Osteocyte (in vitro differentiated cells): ENCODE results near the gene ALCAM. TPM values are rescaled to one million over a fixed set of nuclear protein-coding genes. Genes with fewer than 3 reads are reported as not detected.
A peak's percentile ranks its signal among the peaks of the same experiment; 100 is the strongest.
"Not testable (repeated sequence)": the region's sequence is repeated elsewhere in the genome, so short reads cannot be mapped to it uniquely, and the experiment has no call there.

Experiments used
- DNase-seq: peaks from one replicate; pipeline ENCODE4 v3.0.0; 2021; ENCODE audit warnings: mixed read lengths; ENCODE audit not compliant: unreplicated experiment; ENCODE audit errors: extremely low spot score
- H3K27ac Mint-ChIP-seq: one replicate; pipeline ENCODE4 v1.8.0; 2021; ENCODE audit warnings: mild to moderate bottlenecking, mixed read lengths; ENCODE audit not compliant: unreplicated experiment
- H3K27me3 Mint-ChIP-seq: one replicate; pipeline ENCODE4 v1.8.0; 2021; ENCODE audit warnings: mixed read lengths; ENCODE audit not compliant: unreplicated experiment
- H3K36me3 Mint-ChIP-seq: one replicate; pipeline ENCODE4 v1.8.0; 2021; ENCODE audit warnings: mixed read lengths; ENCODE audit not compliant: unreplicated experiment
- H3K4me1 Mint-ChIP-seq: one replicate; pipeline ENCODE4 v1.8.0; 2021; ENCODE audit warnings: mixed read lengths; ENCODE audit not compliant: unreplicated experiment
- H3K4me3 Mint-ChIP-seq: one replicate; pipeline ENCODE4 v1.8.0; 2021; ENCODE audit warnings: mild to moderate bottlenecking, moderate library complexity, mixed read lengths; ENCODE audit not compliant: unreplicated experiment
- H3K9me3 Mint-ChIP-seq: one replicate; pipeline ENCODE4 v1.8.0; 2021; ENCODE audit warnings: mixed read lengths; ENCODE audit not compliant: unreplicated experiment
- total RNA-seq: library from RNA; stranded (reverse); gene quantifications from 2 replicates; pipeline ENCODE4 v1.2.1, GENCODE V29; 2021
- TF ChIP-seq, protein P1 (sequence below): fragments of 200-600 bp; sonication (generic); IDR thresholded peaks from 2 replicates; pipeline ENCODE4 v1.5.0; 2021; ENCODE audit warnings: antibody characterized with exemption, mild to moderate bottlenecking, moderate library complexity

The ALCAM gene
- total RNA-seq, 1 donor from 2014 or later, result 242 TPM

DNA sequence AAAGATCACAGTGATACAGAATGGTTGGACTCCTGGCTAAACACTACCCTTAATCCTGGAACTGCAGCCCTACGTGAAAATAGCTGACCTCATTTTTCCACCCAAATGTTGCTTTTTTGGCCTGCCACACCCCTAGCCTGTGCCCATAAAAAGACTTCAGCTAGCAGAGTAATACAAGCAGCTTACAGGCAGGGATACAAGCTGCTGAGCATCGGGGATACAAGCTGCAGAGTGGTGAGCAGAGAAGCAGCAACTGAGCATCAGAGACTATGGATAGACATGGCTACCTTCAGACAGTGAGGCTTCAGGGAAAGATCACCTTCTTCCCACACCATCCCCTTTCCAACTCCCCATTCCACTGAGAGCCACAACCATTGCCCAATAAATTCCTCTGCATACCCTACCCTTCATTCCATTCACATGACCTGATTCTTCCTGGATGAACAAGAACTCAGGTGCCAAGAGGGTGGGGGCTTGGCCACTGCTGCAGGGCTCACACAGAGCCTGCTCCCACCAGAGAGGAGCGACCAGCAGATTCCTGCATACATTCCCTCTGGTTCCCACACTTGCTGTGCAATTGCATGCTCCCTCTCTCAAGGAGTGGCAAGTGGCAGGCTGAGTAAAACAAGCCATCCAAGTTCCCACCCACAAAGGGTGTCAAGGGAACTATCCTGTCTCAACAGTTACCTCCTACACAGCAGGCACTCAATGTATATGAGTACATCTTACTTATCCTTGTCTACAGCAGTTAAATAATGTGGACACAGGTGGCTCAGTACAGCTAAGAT is 217.5 kb downstream of the ALCAM start:
- no peaks in the 10 kb centered on the region for H3K36me3 Mint-ChIP-seq
- H3K4me1 Mint-ChIP-seq, result peaks cover 6% of the 10 kb centered on the region
- no peak overlapping the region for H3K4me3 Mint-ChIP-seq
- H3K27me3 Mint-ChIP-seq, result no peaks in the 10 kb centered on the region
- DNase-seq, result no peak
- H3K9me3 Mint-ChIP-seq, result peaks cover 9% of the 10 kb centered on the region
- TF ChIP-seq, protein P1, sequence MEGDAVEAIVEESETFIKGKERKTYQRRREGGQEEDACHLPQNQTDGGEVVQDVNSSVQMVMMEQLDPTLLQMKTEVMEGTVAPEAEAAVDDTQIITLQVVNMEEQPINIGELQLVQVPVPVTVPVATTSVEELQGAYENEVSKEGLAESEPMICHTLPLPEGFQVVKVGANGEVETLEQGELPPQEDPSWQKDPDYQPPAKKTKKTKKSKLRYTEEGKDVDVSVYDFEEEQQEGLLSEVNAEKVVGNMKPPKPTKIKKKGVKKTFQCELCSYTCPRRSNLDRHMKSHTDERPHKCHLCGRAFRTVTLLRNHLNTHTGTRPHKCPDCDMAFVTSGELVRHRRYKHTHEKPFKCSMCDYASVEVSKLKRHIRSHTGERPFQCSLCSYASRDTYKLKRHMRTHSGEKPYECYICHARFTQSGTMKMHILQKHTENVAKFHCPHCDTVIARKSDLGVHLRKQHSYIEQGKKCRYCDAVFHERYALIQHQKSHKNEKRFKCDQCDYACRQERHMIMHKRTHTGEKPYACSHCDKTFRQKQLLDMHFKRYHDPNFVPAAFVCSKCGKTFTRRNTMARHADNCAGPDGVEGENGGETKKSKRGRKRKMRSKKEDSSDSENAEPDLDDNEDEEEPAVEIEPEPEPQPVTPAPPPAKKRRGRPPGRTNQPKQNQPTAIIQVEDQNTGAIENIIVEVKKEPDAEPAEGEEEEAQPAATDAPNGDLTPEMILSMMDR, result no peak
- no peak overlapping the region for H3K27ac Mint-ChIP-seq

DNA sequence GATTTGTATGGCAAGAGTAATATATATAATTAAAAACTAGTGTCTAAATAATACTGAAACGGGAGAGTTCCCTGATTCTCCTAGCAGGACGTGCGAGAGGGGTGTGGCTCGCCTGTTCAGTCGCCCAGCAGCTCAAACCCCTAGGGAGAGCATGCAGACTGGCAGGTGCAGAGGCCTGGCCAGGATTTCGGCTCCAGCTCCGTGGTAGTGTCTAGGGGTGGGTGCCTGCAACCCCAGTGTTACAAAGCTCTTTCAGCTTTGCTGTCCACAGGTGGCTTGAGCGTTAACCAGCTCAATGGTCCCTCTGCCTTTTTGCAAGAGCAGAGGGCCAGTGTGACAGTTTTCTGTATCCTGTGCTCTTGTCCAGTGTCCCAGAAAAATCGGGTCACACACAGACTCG is 226.6 kb downstream of the ALCAM start:
- H3K36me3 Mint-ChIP-seq, result peaks cover 2% of the 10 kb centered on the region
- H3K9me3 Mint-ChIP-seq, result peaks cover 8% of the 10 kb centered on the region
- H3K27ac Mint-ChIP-seq, result no peak overlapping the region
- H3K4me3 Mint-ChIP-seq, result no peak overlapping the region
- no peak for DNase-seq
- TF ChIP-seq, protein P1, result no peak
- no peaks in the 10 kb centered on the region for H3K27me3 Mint-ChIP-seq
- peaks cover 15% of the 10 kb centered on the region for H3K4me1 Mint-ChIP-seq

DNA sequence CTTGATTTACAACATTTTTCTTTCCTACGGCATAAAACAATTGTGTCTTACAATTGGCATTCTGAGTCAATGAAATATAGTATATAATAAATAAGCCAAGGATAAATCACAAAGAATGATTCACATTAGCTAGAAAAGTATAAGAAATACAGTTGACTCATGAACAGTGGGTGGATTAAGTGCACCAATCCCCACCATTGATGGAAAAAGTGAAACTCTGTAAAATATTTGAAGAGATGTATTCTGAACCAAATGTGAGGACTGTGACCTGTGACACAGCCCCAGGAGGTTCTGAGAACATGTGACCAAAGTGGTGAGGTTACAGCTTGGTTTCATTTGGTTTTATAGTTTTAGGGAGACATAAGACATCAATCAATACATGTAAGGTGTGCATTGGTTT is 227.5 kb downstream of the ALCAM start:
- TF ChIP-seq, protein P1, result no peak
- no peak overlapping the region for H3K27ac Mint-ChIP-seq

DNA sequence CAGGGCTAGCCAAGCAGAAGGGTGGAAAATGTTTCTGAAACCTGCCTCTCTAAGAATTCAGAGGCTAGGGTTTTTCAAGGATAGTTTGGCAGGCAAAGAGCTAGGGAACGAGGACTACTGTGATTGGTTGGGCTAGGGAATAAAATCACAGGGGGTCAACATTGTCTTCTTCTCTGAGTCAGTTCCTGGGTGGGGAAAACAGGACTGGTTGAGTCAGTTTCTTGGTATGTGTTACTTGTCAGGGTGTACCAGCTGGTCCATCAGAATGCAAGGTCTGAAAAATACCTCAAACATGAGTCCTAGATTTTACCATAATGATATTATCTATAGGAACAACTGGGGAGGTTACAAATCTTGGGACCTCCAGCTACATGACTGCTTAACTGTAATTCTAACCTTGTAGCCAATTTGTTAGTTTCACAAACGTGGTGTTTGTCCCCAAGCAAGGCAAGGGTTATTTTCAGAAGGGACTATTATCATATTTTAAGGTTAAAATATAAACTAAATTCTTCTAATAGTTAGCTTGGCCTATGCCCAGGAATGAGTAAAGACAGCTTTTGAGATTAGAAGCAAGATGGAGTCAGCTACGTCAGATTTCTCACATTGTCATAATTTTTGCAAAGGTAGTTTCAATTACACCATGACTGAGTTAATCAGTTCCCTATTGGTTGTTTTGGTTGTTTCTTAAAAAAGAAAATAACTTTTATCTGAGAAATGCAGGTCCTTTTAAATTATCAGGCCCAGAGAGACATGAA is 231.5 kb downstream of the ALCAM start:
- H3K27me3 Mint-ChIP-seq, result no peaks in the 10 kb centered on the region
- H3K27ac Mint-ChIP-seq, result peak overlapping the region; percentile 16
- H3K4me1 Mint-ChIP-seq, result peaks cover 26% of the 10 kb centered on the region
- H3K9me3 Mint-ChIP-seq, result peaks cover 4% of the 10 kb centered on the region
- H3K4me3 Mint-ChIP-seq, result no peak overlapping the region
- no peaks in the 10 kb centered on the region for H3K36me3 Mint-ChIP-seq
- TF ChIP-seq, protein P1, result no peak
- no peak for DNase-seq

More for the DNA sequence above, 227.5 kb downstream of the ALCAM start:
- Mint-ChIP-seq H3K4me3 (no peak overlapping the region), H3K27me3 (no peaks in the 10 kb centered on the region), H3K36me3 (peaks cover 2% of the 10 kb centered on the region), H3K4me1 (peaks cover 21% of the 10 kb centered on the region), H3K9me3 (peaks cover 8% of the 10 kb centered on the region)
- DNase-seq, result no peak

DNA sequence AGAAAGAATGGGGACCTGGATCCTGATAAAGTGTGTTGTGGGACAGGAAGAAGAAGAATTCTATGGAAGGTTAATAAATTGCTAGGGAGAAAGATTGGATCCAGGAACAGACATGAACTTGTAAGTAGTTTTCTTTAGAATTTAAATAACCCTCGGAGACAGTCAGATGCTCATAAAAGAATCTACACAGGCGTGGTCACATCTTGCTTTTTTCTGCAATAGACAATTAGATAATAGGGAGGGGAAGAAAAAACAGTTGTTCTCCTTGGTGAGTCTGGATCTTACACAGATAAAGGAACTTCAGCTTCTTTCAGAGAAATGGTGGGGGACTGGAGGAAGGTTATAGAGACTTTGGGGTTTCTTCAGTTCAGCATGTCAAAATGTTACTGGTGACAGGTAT is 232.6 kb downstream of the ALCAM start:
- peaks cover 4% of the 10 kb centered on the region for H3K9me3 Mint-ChIP-seq
- TF ChIP-seq, protein P1, result no peak
- H3K4me3 Mint-ChIP-seq, result no peak overlapping the region
- no peak overlapping the region for H3K27ac Mint-ChIP-seq
- no peaks in the 10 kb centered on the region for H3K27me3 Mint-ChIP-seq
- DNase-seq, result no peak
- H3K36me3 Mint-ChIP-seq, result no peaks in the 10 kb centered on the region
- H3K4me1 Mint-ChIP-seq, result peaks cover 19% of the 10 kb centered on the region

DNA sequence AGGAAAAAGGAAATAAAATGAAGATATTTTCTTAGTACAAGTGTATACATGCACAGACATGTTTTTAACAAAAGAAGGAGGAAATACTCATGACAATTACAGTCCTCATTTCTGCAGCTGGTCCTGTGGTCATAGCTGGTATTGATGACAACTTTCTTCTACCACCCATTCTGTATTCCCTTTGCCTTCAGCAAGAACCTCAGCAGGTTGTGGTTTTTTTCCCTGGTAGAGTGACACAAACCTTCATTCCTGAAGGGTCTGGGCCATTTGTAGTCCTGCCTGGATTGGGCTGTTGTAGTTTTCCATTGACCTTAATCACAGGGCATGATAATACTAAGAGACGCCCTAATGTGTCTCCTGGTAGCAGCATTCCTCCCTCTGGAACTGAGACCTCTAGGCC is 235.0 kb downstream of the ALCAM start:
- peaks cover 17% of the 10 kb centered on the region for H3K4me1 Mint-ChIP-seq
- H3K27ac Mint-ChIP-seq, H3K36me3 Mint-ChIP-seq, H3K9me3 Mint-ChIP-seq, H3K27me3 Mint-ChIP-seq, DNase-seq, H3K4me3 Mint-ChIP-seq: not testable (repeated sequence)

DNA sequence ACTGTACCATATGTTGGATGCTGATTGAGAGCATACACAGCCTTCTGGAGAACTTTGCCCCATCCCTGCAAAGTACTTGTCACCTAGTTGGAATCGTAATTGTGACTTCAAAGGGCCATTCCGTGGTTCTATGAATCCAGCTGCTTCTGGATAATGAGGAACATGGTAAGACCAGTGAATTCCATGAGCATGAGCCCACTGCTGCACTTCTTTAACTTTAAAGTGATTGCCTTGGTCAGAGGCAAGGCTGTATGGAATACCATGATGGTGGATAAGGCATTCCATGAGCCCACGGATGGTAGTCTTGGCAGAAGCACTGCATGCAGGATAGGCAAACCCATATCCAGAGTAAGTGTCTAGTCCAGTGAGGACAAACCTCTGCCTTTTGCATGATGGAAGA is 235.6 kb downstream of the ALCAM start:
- peaks cover 17% of the 10 kb centered on the region for H3K4me1 Mint-ChIP-seq
- H3K27me3 Mint-ChIP-seq, DNase-seq, H3K36me3 Mint-ChIP-seq, H3K27ac Mint-ChIP-seq, H3K4me3 Mint-ChIP-seq, H3K9me3 Mint-ChIP-seq: not testable (repeated sequence)
